B cell (primary cell): Measurements from ENCODE around the gene POLD4. TPM values are rescaled to one million over a fixed set of nuclear protein-coding genes. Genes with fewer than 3 reads are reported as not detected.

ENCODE experiments used
- ATAC-seq: fragments of 200-7000 bp; cut with Tn5 transposase; one replicate; pipeline ENCODE4 v1.10.0; 2021; ENCODE audit warnings: low read depth, mild to moderate bottlenecking, moderate number of reproducible peaks, moderate library complexity
- CTCF ChIA-PET: fragments of 350-600 bp; sonication (Branson Sonifier 250); formaldehyde crosslinking; loops from one replicate; lab custom pipeline; 2021; ENCODE audit warnings: antibody characterized with exemption, inconsistent platforms; lab: Charles Lee
- POLR2A ChIA-PET: fragments of 350-600 bp; sonication (Branson Sonifier 250); formaldehyde crosslinking; loops from one replicate; lab custom pipeline; 2021; ENCODE audit warnings: antibody characterized with exemption; lab: Charles Lee
- DNase-seq: peaks from one replicate; pipeline ENCODE4 v3.0.0; 2013
- H2AFZ ChIP-seq: 2 replicates; pipeline ENCODE4 v1.6.1; 2012; ENCODE audit warnings: mild to moderate bottlenecking, low read depth, low read length; ENCODE audit not compliant: insufficient read depth, poor library complexity, severe bottlenecking
- H3K27ac ChIP-seq, 2 donors: 1 replicate in 1 of 2; 2 replicates in 1 of 2; pipeline ENCODE4 v1.5.1; 2012 to 2013; ENCODE audit warnings: low read length in 2 of 2, mild to moderate bottlenecking in 2 of 2, moderate library complexity in 1 of 2
- H3K27me3 ChIP-seq, 4 experiments: fragments of 200-600 bp in 1 of 4; sonication (generic) in 1 of 4; replicated peaks in 1 of 4; 1 replicate in 2 of 4; 2 replicates in 2 of 4; pipeline versions ENCODE4 v1.6.1 to v1.7.0; 2013 to 2016; ENCODE audit warnings: low read length in 3 of 4, mild to moderate bottlenecking in 2 of 4, mixed read lengths in 1 of 4, moderate library complexity in 1 of 4; ENCODE audit not compliant: insufficient read depth in 4 of 4, control insufficient read depth in 3 of 4; ENCODE audit errors: control extremely low read depth in 1 of 4
- H3K36me3 ChIP-seq, 2 experiments: replicated peaks in 1 of 2; 1 replicate in 1 of 2; 2 replicates in 1 of 2; pipeline versions ENCODE4 v1.6.1 to v1.7.1; 2013; ENCODE audit warnings: low read length in 1 of 2; ENCODE audit not compliant: insufficient read depth in 2 of 2, control insufficient read depth in 1 of 2; ENCODE audit errors: control extremely low read depth in 1 of 2, extremely low read depth in 1 of 2
- H3K4me1 ChIP-seq, 2 donors: fragments of 200-600 bp in 1 of 2; sonication (generic) in 1 of 2; 1 replicate in 1 of 2; 2 replicates in 1 of 2; pipeline versions ENCODE4 v1.5.1 to v1.6.1; 2013 to 2017; ENCODE audit warnings: low read length in 2 of 2; ENCODE audit not compliant: control insufficient read depth in 2 of 2, insufficient read depth in 2 of 2
- H3K4me2 ChIP-seq: replicated peaks from 2 replicates; pipeline ENCODE3; 2012; ENCODE audit warnings: mild to moderate bottlenecking, low read depth, low read length; ENCODE audit not compliant: poor library complexity, severe bottlenecking
- H3K4me3 ChIP-seq, 5 experiments: fragments of 200-600 bp in 1 of 5; sonication (generic) in 1 of 5; 1 replicate in 3 of 5; 2 replicates in 2 of 5; pipeline versions ENCODE4 v1.5.1 to v1.7.0; 2011 to 2016; ENCODE audit warnings: low read length in 4 of 5, mild to moderate bottlenecking in 4 of 5, low read depth in 2 of 5, control low read depth in 1 of 5, moderate library complexity in 1 of 5; ENCODE audit not compliant: insufficient read depth in 1 of 5; ENCODE audit errors: control extremely low read depth in 1 of 5, extremely low read depth in 1 of 5
- H3K79me2 ChIP-seq: fragments of 200-600 bp; sonication (generic); one replicate; pipeline ENCODE4 v1.6.0; 2016; ENCODE audit warnings: low read length; ENCODE audit not compliant: control insufficient read depth, insufficient read depth
- H3K9ac ChIP-seq: fragments of 200-600 bp; sonication (generic); 2 replicates; pipeline ENCODE4 v1.6.1; 2017; ENCODE audit warnings: mild to moderate bottlenecking, low read length, moderate library complexity
- H3K9me3 ChIP-seq, 3 donors: one replicate each; pipeline versions ENCODE4 v1.6.1 to v1.7.1; 2013; ENCODE audit warnings: low read length in 2 of 3; ENCODE audit not compliant: control insufficient read depth in 2 of 3, insufficient read depth in 1 of 3; ENCODE audit errors: control extremely low read depth in 1 of 3
- H4K20me1 ChIP-seq: 2 replicates; pipeline ENCODE4 v1.6.0; 2012; ENCODE audit warnings: mild to moderate bottlenecking, low read length; ENCODE audit not compliant: insufficient read depth, control insufficient read depth, poor library complexity, severe bottlenecking
- H3K27ac Mint-ChIP-seq: one replicate; pipeline ENCODE4 v1.8.0; 2021; ENCODE audit warnings: mixed read lengths
- H3K27me3 Mint-ChIP-seq: one replicate; pipeline ENCODE4 v1.8.0; 2021; ENCODE audit warnings: mixed read lengths
- H3K4me1 Mint-ChIP-seq: one replicate; pipeline ENCODE4 v1.8.0; 2021; ENCODE audit warnings: mixed read lengths
- H3K4me3 Mint-ChIP-seq: one replicate; pipeline ENCODE4 v1.8.0; 2021; ENCODE audit warnings: mixed read lengths
- H3K9me3 Mint-ChIP-seq: one replicate; pipeline ENCODE4 v1.8.0; 2022; ENCODE audit warnings: mixed read lengths; ENCODE audit not compliant: insufficient read depth
- EZH2 ChIP-seq: IDR thresholded peaks from 2 replicates; pipeline ENCODE4 v1.6.1; 2012; ENCODE audit warnings: borderline replicate concordance, low read depth, mild to moderate bottlenecking, moderate library complexity, low read length; ENCODE audit not compliant: insufficient read depth, poor library complexity, severe bottlenecking
- WGBS: methylation state at CpG from one replicate; pipeline ENCODE4 v1.1.5; 2013; ENCODE audit warnings: missing lambda C conversion rate; ENCODE audit not compliant: insufficient coverage; 5-methylcytosine and 5-hydroxymethylcytosine counted together
- intact Hi-C: fragments of 100-400 bp; cut with micrococcal nuclease; formaldehyde crosslinking; loops from one replicate; pipeline ENCODE4 v1.10.0; 2022
- polyA plus RNA-seq: library from polyadenylated mRNA; depleted of rRNA; stranded (reverse); fragments of >200 nt; gene quantifications from 2 replicates; pipeline ENCODE4 v1.2.3, GENCODE V29; 2012
- total RNA-seq, 2 donors: library from RNA; stranded (reverse); fragments of 120-200 nt in 1 of 2; gene quantifications; 1 replicate in 1 of 2; 2 replicates in 1 of 2; pipeline versions ENCODE4 v1.2.3 to v1.2.4, GENCODE V29; 2013 to 2022
- TF ChIP-seq, protein P1 (sequence below): fragments of 200-600 bp; IDR thresholded peaks from one replicate; pipeline ENCODE4 v1.8.0; 2022; ENCODE audit warnings: antibody characterized with exemption, mild to moderate bottlenecking

The POLD4 gene
- total and polyA plus RNA-seq, 2 donors (not counting 1 experiment from before 2014, with no cell fraction given): 210 to 559 TPM

DNA sequence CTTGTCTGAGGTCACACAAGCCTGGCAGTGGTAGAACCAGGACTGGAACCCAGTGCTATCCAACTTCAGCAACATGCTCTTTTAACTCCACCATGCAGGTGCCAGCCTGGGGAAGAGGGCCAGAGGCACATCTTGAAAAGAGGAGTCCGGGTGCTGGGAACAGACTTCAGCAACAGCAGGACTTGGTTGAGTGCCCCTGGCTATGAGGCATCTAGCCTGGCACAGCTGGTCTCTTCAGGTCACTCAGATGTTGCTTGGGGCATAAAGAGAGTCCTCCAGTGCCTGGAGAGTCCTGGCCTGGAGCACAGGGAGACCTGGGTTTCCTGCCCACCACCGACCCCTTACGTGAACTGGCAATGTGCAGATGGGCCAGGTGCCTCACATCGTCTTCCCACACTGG lies 25.2 kb upstream of the POLD4 start:
- H4K20me1 ChIP-seq: no peaks in the 10 kb centered on the region
- 91% methylated on average over 4 of the region's 4 CpGs for WGBS
- Mint-ChIP-seq H3K4me1 (peaks cover 39% of the 10 kb centered on the region), H3K9me3 (no peaks in the 10 kb centered on the region), H3K27me3 (no peaks in the 10 kb centered on the region), H3K4me3 (peak overlapping the region; percentile 23), H3K27ac (peak overlapping the region; percentile 73)
- peaks cover 11% of the 10 kb centered on the region for H3K79me2 ChIP-seq
- H3K27me3 ChIP-seq: no peaks in the 10 kb centered on the region
- intact Hi-C loops: no loop called here
- no peak overlapping the region for H3K9ac ChIP-seq
- no peak overlapping the region for H2AFZ ChIP-seq
- DNase-seq (no peak), ATAC-seq (no peak)
- no peaks in the 10 kb centered on the region for H3K9me3 ChIP-seq
- H3K36me3 ChIP-seq: no peaks in the 10 kb centered on the region
- H3K4me2 ChIP-seq: no peak overlapping the region
- H3K4me1 ChIP-seq: peaks cover 33 to 41% of the 10 kb centered on the region in 2 donors
- TF ChIP-seq EZH2: no peak
- TF ChIP-seq, protein P1, sequence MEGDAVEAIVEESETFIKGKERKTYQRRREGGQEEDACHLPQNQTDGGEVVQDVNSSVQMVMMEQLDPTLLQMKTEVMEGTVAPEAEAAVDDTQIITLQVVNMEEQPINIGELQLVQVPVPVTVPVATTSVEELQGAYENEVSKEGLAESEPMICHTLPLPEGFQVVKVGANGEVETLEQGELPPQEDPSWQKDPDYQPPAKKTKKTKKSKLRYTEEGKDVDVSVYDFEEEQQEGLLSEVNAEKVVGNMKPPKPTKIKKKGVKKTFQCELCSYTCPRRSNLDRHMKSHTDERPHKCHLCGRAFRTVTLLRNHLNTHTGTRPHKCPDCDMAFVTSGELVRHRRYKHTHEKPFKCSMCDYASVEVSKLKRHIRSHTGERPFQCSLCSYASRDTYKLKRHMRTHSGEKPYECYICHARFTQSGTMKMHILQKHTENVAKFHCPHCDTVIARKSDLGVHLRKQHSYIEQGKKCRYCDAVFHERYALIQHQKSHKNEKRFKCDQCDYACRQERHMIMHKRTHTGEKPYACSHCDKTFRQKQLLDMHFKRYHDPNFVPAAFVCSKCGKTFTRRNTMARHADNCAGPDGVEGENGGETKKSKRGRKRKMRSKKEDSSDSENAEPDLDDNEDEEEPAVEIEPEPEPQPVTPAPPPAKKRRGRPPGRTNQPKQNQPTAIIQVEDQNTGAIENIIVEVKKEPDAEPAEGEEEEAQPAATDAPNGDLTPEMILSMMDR: no peak
- H3K4me3 ChIP-seq: no peak overlapping the region
- POLR2A ChIA-PET: interaction anchor here (0.6 to 14.2 kb wide), 5 partner anchors 12 to 115 kb away, joined by 3 to 323 read pairs (median 5); partner anchors contain the start of gene POLD4
- CTCF ChIA-PET: interaction anchor here (1.0 to 42.2 kb wide), 3 partner anchors 9 to 61 kb away, joined by 3 to 2379 read pairs (median 21); partner anchors contain the start of genes CLCF1 and POLD4
- no peak overlapping the region for H3K27ac ChIP-seq
